ENCODE measurements around the gene ALDH1A3.

- TF ChIP-seq YY1 (IDR thresholded peaks at IDR 0.05; ENCODE audit: insufficient read depth, insufficient read length) (no peak), ZNF274 (IDR thresholded peaks at IDR 0.05; ENCODE audit: low read depth, low read length) (no peak), SUZ12 (IDR thresholded peaks at IDR 0.05; ENCODE audit: extremely low read depth, insufficient read depth, insufficient read length) (peak; percentile 54)
Observed at GRCh38 chr15:100880139-100880896, 687 bp downstream of the ALDH1A3 start.

All from NT2/D1 (cell line).